ENCODE results near the gene CYTH2.

Gene CYTH2

DNA sequence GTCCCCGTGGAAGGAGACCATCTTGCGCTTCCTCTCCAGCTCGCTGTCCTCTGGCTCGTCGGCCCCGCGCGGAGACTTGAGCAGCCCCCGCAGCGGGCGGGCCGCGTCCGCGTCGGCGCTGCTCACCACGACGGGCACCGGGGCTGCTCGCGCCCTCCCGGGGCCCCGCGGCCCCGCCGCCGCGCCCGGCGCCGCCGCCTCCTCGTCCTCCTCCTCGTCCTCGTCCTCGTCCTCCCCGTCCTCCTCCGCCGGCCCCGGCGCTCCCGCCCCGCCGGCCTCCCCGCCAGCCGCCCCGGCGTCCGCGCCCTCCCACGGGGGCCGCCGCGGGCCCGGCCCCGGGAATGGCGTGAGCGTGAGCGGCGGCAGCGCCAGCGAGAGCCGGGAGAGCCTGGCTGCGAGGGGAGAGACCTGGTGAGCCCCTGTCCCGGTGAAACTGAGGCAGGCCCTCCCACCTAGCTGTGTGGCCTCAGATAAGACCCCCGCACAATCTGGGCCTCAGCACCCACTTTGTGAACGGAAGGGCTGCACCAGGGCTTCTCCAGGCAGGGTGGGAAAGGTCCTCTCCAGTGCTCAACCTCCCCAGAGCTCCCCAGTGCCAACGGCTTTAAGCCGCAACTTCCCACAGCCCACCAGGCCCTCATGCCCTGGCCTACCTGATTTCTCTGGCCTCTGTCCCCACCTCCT, 24.7 kb downstream of the CYTH2 start:
- no peak for DNase-seq (ENCODE audit: low spot score)

- DNase-seq (ENCODE audit: low spot score), result no peak
These were observed 26.2 kb downstream of the CYTH2 start for GRCh38 chr19:48495396-48495795.

- DNase-seq (ENCODE audit: low spot score), result no peak
These were observed 28.0 kb downstream of the CYTH2 start for GRCh38 chr19:48496959-48497727.

- no peak for DNase-seq (ENCODE audit: low spot score)
These were observed 28.8 kb downstream of the CYTH2 start for GRCh38 chr19:48497728-48498594.

GRCh38 chr19:48498595-48499311, 29.6 kb downstream of the CYTH2 start:
- DNase-seq (ENCODE audit: low spot score), result no peak

DNA sequence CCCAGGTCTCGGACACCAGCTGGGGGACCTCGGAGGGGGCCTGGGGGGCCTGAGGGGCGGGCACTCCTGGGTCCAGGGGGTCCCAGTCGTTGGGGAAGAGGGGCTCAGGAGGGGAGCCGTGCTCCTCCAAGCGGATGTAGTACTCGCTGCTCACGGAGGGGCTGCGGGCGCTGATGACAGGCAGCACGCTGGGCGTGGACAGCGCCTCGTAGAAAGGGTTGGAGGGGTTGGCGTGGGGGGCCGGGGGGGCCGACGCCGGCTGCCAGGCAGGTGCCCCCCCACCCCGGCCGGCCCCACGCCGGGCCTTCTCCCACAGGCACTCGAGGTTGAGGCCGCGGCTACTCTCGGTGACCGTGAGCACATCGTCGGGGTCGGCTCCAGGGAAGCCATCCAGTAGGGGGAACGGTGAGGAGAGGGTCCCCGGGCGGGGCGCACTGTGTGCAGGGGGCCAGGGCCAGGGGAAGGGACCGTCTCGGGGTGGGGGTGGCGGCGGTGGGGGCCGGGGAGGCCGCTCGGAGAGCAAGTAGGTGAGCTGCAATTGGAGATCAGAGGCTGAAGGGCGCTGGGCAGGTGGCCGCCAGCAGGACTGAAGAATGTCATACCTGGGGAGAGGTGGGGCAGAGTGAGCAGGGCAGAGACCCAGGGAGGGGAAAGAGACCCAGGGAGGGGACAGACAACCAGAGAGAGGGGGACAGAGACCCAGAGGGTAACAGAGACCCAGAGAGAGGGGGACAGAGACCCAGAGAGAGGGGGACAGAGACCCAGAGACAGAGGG, 30.3 kb downstream of the CYTH2 start:
- DNase-seq (ENCODE audit: low spot score), result no peak

DNA sequence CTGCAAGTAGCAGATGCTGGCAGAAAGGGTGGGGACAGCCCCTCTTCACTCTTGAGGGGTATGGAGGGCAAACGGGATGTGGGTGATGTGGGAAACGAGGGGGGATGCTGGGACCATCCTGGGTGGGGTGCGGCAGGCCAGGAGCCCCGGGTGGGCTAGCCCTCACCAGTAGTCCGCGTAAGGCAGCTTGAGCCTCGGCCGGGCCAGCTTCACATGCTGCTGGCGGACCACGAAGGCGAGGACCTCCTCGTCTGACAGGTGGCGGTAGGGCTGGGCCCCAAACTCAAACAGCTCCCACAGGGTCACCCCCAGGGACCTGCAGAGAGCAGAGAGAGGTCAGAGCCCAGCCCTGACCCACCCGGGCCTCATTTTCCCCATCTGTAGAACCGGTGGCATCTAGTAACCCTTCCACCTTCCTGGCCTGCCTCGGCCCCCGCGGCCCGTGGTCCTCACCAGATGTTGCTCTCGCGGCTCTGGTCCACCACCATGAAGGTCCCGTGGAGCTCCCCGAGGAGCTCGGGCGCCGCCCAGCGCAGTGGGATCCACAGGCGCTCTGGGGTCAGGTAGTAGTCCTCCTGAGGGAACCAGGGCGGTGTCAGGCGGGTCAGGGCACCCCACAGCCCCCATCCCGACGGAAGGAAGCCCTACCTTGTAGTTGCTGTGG, 31.8 kb downstream of the CYTH2 start:
- no peak for DNase-seq (ENCODE audit: low spot score)

- DNase-seq (ENCODE audit: low spot score), result no peak
These were observed 32.6 kb downstream of the CYTH2 start for GRCh38 chr19:48501494-48502349.

DNA sequence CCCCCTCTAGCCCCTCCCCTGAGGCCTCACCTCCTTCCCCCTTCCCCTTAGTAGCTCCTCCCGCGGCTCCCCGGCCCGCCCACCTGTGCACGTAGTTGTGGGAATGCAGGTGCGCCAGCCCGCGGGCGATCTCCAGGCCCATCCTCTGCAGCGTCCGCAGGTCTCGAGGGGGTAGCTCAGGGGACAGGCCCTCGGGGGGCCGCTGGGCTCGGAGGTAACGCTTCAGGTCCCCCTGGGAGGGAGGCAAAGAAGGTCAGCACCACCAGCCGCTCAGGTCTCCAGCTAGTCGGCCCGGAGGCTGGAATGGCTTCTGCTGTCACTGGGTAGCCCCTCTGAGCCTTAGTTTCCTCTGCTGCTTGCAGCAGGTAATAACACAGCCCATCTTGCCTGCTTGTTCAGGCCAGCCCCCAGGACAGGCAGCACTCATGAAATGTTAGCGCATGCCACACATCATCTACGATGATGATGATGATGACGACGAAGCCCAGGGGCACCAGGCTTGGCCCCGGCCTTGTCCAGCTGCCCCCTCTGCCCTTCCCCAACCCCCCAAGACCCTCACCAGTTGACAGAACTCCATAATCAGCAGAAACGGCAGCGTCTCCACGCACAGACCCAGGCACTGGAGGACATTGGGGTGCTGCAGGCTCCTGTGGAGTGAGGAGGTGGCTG, 33.3 kb downstream of the CYTH2 start:
- DNase-seq (ENCODE audit: low spot score), result no peak

DNA sequence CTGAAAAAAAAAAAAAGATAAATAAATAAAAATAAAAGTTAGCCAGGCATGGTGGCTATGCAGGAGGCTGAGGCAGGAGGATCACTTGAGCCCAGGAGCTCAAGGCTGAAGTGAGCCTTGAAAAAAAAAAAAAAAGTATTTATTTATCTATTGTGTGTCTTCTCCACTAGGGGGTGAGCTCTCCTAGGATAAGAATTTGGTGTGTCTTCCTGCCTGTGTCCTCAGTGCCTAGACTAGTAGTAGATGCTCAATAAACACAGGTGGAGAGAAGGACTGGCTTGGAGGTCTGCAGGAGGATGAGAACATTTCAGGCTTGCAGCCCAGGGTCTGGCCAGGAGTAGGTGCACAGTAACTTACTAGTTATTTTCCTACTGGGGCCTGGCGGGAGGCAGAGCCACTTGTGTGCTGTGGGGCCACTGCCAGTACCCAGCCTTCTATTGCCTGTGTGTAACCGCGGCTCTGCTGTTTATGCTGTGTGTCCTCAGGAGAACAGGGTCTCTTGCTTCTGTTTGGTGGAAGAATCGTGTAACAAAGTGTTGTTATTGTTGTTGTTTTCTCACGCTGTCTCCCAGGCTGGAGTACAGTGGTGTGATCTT, 37.1 kb downstream of the CYTH2 start:
- no peak for DNase-seq (ENCODE audit: low spot score)

GRCh38 chr19:48507911-48508439, 38.8 kb downstream of the CYTH2 start:
- DNase-seq (ENCODE audit: low spot score), result no peak

DNA sequence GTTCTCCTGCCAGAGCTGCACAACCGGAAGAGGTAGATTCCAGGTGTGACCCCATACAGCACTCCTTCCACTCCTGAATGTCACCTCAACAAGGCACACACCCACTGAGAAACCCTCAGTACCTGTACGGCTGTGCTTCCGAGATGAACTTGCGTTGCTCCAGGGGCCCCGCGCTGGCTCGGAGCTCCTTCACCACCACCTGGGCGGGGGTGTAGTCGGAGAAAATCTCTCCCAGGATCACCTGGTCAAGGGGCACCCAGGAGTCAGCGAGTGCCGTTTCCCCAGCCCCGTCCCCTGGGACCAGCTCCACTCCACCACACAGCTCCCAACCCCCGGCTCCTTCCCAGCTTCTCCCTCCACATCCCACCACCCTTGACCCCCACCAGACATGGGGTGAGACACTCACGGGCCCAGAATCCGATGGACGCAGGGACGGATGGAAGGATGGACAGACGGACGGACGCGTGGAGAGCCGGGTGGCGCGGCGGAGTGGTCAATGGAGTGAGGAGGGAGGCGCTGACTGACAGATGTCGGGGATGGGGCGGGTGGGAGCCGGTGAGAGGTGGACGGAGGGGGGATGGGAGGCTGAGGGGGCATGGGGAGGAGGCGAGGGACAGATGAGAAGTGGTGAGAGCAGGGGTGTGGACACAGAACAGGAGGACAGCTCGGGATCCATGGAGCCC, 39.7 kb downstream of the CYTH2 start:
- no peak for DNase-seq (ENCODE audit: low spot score)

DNA sequence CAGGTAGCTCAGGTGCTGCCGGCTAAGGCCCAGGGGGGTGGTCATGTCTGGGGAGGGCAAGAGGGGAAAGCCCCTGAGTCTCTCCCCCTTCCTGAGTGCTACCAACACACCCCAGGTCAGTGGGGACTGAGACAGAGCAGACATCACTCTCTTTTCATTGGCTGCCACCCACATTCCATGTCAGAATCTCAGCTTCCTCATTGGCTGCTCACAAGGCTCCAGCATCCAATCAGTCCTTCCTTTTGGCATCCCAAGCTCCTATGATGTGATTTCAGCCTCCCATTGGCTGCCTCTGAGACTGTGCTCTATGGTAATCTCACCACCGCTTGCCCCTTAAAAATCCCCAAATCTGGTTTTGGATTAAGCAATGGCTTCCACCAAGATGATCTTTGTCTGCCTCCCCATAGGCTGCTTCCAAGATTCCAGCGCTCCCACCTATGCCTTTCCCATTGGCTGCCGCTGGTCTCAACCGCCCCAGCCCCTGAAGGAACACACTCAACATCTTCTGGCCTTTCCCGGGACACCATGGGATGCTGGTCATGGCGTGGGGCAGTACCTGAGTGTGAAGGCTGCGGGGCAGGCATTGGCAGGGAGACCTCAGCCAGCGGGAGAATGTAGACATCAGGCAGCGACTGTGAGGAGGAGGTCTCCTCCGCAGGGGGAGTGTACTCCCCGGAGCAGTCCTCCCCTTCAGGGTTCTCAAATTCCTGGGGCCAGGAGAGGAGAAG, 40.5 kb downstream of the CYTH2 start:
- DNase-seq (ENCODE audit: low spot score), result peak; percentile 68

GRCh38 chr19:48510421-48511268, 41.5 kb downstream of the CYTH2 start:
- DNase-seq (ENCODE audit: low spot score), result peak; percentile 86

DNA sequence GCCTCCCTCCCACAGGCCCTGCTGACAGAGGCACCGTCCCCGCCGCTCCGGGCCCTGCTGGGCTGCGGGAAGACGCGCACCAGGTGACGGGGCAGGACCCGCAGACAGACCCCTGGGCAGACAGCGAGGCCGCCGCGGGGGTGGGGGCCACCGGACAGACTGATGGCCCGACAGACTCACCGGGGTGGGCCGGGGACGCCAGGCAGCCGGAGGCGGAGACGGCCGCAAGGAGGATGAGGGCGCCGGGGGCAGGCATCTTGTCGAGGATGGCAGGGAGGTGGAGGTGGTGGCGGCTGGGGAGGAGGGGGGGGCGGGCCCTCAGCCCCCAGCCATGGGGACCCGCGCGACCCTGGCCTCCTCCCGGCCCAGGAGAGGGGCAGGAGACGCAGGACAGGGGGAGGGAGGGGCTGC, 42.2 kb downstream of the CYTH2 start:
- DNase-seq (ENCODE audit: low spot score), result no peak

DNA sequence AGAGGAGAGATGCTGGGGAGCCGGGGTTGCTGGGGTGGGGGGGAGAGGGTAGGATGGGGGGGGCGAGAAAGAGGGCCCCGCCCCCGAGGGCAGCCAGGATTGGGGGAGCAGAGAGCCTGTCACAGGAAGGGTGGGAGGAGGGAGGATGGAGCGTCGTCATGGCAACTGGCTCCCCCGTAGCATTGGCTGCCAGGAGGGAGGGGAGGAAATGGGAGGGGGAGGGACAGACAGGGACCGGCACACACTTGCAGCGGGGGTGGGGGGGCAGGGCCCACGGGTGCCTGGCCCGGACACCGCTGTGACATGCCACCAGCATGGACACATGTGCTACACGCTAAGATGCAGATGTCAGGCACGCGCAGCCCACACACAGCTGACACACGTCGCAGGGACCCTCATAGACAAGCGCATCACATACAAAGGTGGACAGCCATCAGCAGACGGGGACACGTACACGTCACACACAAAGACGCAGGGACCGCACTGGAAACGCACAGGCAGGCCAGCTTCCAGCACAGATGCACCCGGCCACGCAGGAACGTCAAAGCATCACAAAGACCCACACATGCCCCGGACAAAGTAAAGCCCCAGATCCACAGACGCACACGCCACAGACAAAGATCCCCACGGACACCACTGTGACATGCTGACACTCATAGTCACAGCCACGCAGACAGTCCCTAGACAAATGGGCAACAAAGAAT, 42.8 kb downstream of the CYTH2 start, which contains the start of gene LMTK3:
Gene LMTK3, minus strand, starts transcription at position 36 of the 704 bp plus-strand sequence. CDS start 259 bp downstream, outside the sequence.
- peak; percentile 96 for DNase-seq (ENCODE audit: low spot score)

Measured in putamen (tissue), 1 donor.